ENCODE results near the gene MBD3L5.
"Not testable (repeated sequence)": the region's sequence is repeated elsewhere in the genome, so short reads cannot be mapped to it uniquely, and the experiment has no call there.

DNA sequence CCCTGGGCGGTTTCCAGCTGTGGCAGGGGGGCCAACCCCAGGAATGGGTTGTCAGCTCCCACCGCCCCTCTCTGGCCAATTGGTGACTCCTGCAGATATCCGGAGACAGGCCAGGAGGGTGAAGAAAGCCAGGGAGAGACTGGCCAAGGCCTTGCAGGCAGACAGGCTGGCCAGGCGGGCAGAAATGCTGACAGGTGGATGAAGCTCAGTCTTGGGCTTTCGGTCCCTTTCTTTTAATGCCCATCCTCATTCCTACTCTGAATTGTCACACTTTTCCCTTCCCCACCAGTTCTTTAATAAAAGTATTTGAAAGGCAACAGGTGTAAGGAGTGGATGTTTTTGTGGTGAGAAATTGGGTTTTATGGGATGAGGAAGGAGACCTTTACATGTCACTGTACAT is 21.0 kb downstream of the MBD3L5 start:
- TF ChIP-seq ZFX (IDR thresholded peaks at IDR 0.05) = not testable (repeated sequence)
- TF ChIP-seq, protein P1, sequence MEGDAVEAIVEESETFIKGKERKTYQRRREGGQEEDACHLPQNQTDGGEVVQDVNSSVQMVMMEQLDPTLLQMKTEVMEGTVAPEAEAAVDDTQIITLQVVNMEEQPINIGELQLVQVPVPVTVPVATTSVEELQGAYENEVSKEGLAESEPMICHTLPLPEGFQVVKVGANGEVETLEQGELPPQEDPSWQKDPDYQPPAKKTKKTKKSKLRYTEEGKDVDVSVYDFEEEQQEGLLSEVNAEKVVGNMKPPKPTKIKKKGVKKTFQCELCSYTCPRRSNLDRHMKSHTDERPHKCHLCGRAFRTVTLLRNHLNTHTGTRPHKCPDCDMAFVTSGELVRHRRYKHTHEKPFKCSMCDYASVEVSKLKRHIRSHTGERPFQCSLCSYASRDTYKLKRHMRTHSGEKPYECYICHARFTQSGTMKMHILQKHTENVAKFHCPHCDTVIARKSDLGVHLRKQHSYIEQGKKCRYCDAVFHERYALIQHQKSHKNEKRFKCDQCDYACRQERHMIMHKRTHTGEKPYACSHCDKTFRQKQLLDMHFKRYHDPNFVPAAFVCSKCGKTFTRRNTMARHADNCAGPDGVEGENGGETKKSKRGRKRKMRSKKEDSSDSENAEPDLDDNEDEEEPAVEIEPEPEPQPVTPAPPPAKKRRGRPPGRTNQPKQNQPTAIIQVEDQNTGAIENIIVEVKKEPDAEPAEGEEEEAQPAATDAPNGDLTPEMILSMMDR (conservative IDR thresholded peaks at IDR 0.05) = not testable (repeated sequence)

Measured in C4-2B (cell line).